Skeletal muscle tissue (tissue), 4 donors: Measurements from ENCODE around the gene TSSC4. TPM values are rescaled to one million over a fixed set of nuclear protein-coding genes. Genes with fewer than 3 reads are reported as not detected.
"Not testable (repeated sequence)": the region's sequence is repeated elsewhere in the genome, so short reads cannot be mapped to it uniquely, and the experiment has no call there.

Experiments
- H3K27ac ChIP-seq: one replicate; pipeline ENCODE4 v1.7.0; 2013; ENCODE audit warnings: mild to moderate bottlenecking, low read depth, low read length, inconsistent platforms
- H3K27me3 ChIP-seq, 3 donors: one replicate each; pipeline ENCODE4 v1.7.0; 2013; ENCODE audit warnings: low read length in 3 of 3; ENCODE audit not compliant: control insufficient read depth in 3 of 3, insufficient read depth in 3 of 3
- H3K36me3 ChIP-seq, 3 donors: one replicate each; pipeline ENCODE4 v1.7.0; 2013; ENCODE audit warnings: low read length in 3 of 3; ENCODE audit not compliant: control insufficient read depth in 3 of 3, insufficient read depth in 3 of 3
- H3K4me1 ChIP-seq, 3 donors: one replicate each; pipeline ENCODE4 v1.7.0; 2013; ENCODE audit warnings: low read length in 3 of 3, mild to moderate bottlenecking in 3 of 3; ENCODE audit not compliant: control insufficient read depth in 3 of 3, insufficient read depth in 3 of 3
- H3K4me3 ChIP-seq, 3 donors: one replicate each; pipeline ENCODE4 v1.7.0; 2013; ENCODE audit warnings: low read length in 3 of 3
- H3K9ac ChIP-seq, 3 donors: one replicate each; pipeline ENCODE4 v1.7.0; 2013; ENCODE audit warnings: low read length in 3 of 3, mild to moderate bottlenecking in 3 of 3, moderate library complexity in 2 of 3, low read depth in 1 of 3
- H3K9me3 ChIP-seq, 3 donors: one replicate each; pipeline ENCODE4 v1.7.0; 2013; ENCODE audit warnings: low read length in 3 of 3; ENCODE audit not compliant: control insufficient read depth in 3 of 3
- total RNA-seq: library from RNA; depleted of rRNA; stranded (reverse); fragments of >200 nt; gene quantifications from one replicate; pipeline ENCODE4 v1.2.3, GENCODE V29; 2014
- donor health status: Osteomylitis.

Gene TSSC4
- 23.5 TPM for total RNA-seq

GRCh38 chr11:2400069-2400761 is at the start of gene TSSC4:
Gene TSSC4 (plus strand): TSS chr11:2400750. CDS start chr11:2402634, 1,884 bp downstream.
- Histone ChIP-seq H3K4me3 (peak within 1 kb of the TSS; percentile 96 to 99 (median 99)), H3K36me3 (peaks cover 34 to 40% (median 35%) of the 10 kb centered on the region in 3 donors), H3K27ac (peak within 1 kb of the TSS; percentile 99), H3K27me3 (no peaks in the 10 kb centered on the region), H3K4me1 (peaks cover 27 to 35% (median 30%) of the 10 kb centered on the region in 3 donors), H3K9me3 (no peaks in the 10 kb centered on the region), H3K9ac (peak within 1 kb of the TSS; percentile 97 to 100 (median 100))

GRCh38 chr11:2351701-2352100 is 48.8 kb upstream of the TSSC4 start:
- Histone ChIP-seq H3K9me3 (peaks cover 0 to 2% (median 0%) of the 10 kb centered on the region in 3 donors), H3K4me3 (no peak overlapping the region), H3K4me1 (no peaks in the 10 kb centered on the region), H3K27ac (no peak overlapping the region), H3K36me3 (no peaks in the 10 kb centered on the region), H3K9ac (no peak overlapping the region), H3K27me3 (no peaks in the 10 kb centered on the region)

GRCh38 chr11:2352420-2352819 is 48.1 kb upstream of the TSSC4 start:
- Histone ChIP-seq H3K4me1 (no peaks in the 10 kb centered on the region), H3K27me3 (no peaks in the 10 kb centered on the region), H3K9me3 (peaks cover 0 to 2% (median 0%) of the 10 kb centered on the region in 3 donors), H3K9ac (no peak overlapping the region), H3K27ac (no peak overlapping the region), H3K36me3 (no peaks in the 10 kb centered on the region), H3K4me3 (no peak overlapping the region)

- H3K9me3 ChIP-seq, result no peaks in the 10 kb centered on the region
- H3K27ac ChIP-seq, result no peak overlapping the region
- H3K36me3 ChIP-seq, result no peaks in the 10 kb centered on the region
- H3K4me3 ChIP-seq, result no peak overlapping the region
- H3K9ac ChIP-seq, result no peak overlapping the region
- no peaks in the 10 kb centered on the region for H3K27me3 ChIP-seq
- H3K4me1 ChIP-seq, result no peaks in the 10 kb centered on the region
These were observed 45.4 kb upstream of the TSSC4 start for GRCh38 chr11:2355000-2355644.

- no peaks in the 10 kb centered on the region for H3K4me1 ChIP-seq
- no peak overlapping the region for H3K4me3 ChIP-seq
- no peaks in the 10 kb centered on the region for H3K36me3 ChIP-seq
- H3K27me3 ChIP-seq, result no peaks in the 10 kb centered on the region
- no peak overlapping the region for H3K9ac ChIP-seq
- no peak overlapping the region for H3K27ac ChIP-seq
- H3K9me3 ChIP-seq, result no peaks in the 10 kb centered on the region
These were observed 43.3 kb upstream of the TSSC4 start for GRCh38 chr11:2357246-2357645.

- not testable (repeated sequence) for H3K4me1 ChIP-seq, H3K9me3 ChIP-seq, H3K27ac ChIP-seq, H3K9ac ChIP-seq, H3K4me3 ChIP-seq, H3K36me3 ChIP-seq, H3K27me3 ChIP-seq
These were observed 42.9 kb upstream of the TSSC4 start for GRCh38 chr11:2357651-2358050.

- no peaks in the 10 kb centered on the region for H3K36me3 ChIP-seq
- H3K9ac ChIP-seq, result no peak overlapping the region
- H3K9me3 ChIP-seq, result no peaks in the 10 kb centered on the region
- H3K27ac ChIP-seq, result no peak overlapping the region
- no peaks in the 10 kb centered on the region for H3K4me1 ChIP-seq
- H3K27me3 ChIP-seq, result no peaks in the 10 kb centered on the region
- H3K4me3 ChIP-seq, result no peak overlapping the region
These were observed 41.7 kb upstream of the TSSC4 start for GRCh38 chr11:2358754-2359442.

GRCh38 chr11:2359557-2359956 is 41.0 kb upstream of the TSSC4 start:
- Histone ChIP-seq H3K9me3 (no peaks in the 10 kb centered on the region), H3K27me3 (no peaks in the 10 kb centered on the region), H3K36me3 (no peaks in the 10 kb centered on the region), H3K27ac (no peak overlapping the region), H3K9ac (no peak overlapping the region), H3K4me3 (no peak overlapping the region), H3K4me1 (no peaks in the 10 kb centered on the region)

- H3K4me1 ChIP-seq, result no peaks in the 10 kb centered on the region
- H3K27ac ChIP-seq, result no peak overlapping the region
- H3K27me3 ChIP-seq, result no peaks in the 10 kb centered on the region
- H3K9me3 ChIP-seq, result no peaks in the 10 kb centered on the region
- H3K4me3 ChIP-seq, result no peak overlapping the region
- H3K36me3 ChIP-seq, result no peaks in the 10 kb centered on the region
- no peak overlapping the region for H3K9ac ChIP-seq
These were observed 40.4 kb upstream of the TSSC4 start for GRCh38 chr11:2360081-2360642.

- H3K9ac ChIP-seq, result no peak overlapping the region
- H3K9me3 ChIP-seq, result no peaks in the 10 kb centered on the region
- peaks cover 0 to 5% (median 2%) of the 10 kb centered on the region in 3 donors for H3K4me1 ChIP-seq
- H3K27ac ChIP-seq, result no peak overlapping the region
- no peaks in the 10 kb centered on the region for H3K36me3 ChIP-seq
- H3K27me3 ChIP-seq, result peaks cover 0 to 4% (median 0%) of the 10 kb centered on the region in 3 donors
- H3K4me3 ChIP-seq, result no peak overlapping the region
These were observed 39.0 kb upstream of the TSSC4 start for GRCh38 chr11:2361565-2361964.
